Measurements from ENCODE around the gene SLC22A3. TPM values are rescaled to one million over a fixed set of nuclear protein-coding genes. Genes with fewer than 3 reads are reported as not detected.

Gene SLC22A3
- total and polyA plus RNA-seq, 2 of the 4 experiments (the other 2 are of a cell fraction) = not detected

GRCh38 chr6:160312900-160313299 is 35.3 kb upstream of the SLC22A3 start:
- H3K4me2 ChIP-seq (ENCODE audit: low read depth, low read length) = no peak overlapping the region
- H4K8ac ChIP-seq (ENCODE audit: low read depth in 2 of 2, low read length in 2 of 2) = no peak overlapping the region
- no peak overlapping the region for H2AK9ac ChIP-seq (replicated peaks; ENCODE audit: low read depth, low read length, poor library complexity)
- ATAC-seq (ENCODE audit: low read depth) (no peak), DNase-seq (no peak)
- no peak overlapping the region for H2AFZ ChIP-seq (replicated peaks; ENCODE audit: low read length, poor library complexity)
- no peak overlapping the region for H3K56ac ChIP-seq (ENCODE audit: extremely low read depth, insufficient read depth, low read length)
- no peak overlapping the region for H3K4ac ChIP-seq (ENCODE audit: low read depth, low read length)
- H3K9me1 ChIP-seq (ENCODE audit: insufficient read depth, low read length) = no peaks in the 10 kb centered on the region
- H4K20me1 ChIP-seq (ENCODE audit: insufficient read depth, low read length) = no peaks in the 10 kb centered on the region
- H3K14ac ChIP-seq (replicated peaks; ENCODE audit: low read depth, low read length) = no peak overlapping the region
- H3K9me3 ChIP-seq (ENCODE audit: control insufficient read depth, insufficient read depth, low read length) = peaks cover 7% of the 10 kb centered on the region
- no peak overlapping the region for H2AK5ac ChIP-seq (ENCODE audit: low read depth, low read length)
- dilution Hi-C loops (cut with HindIII; ENCODE audit: low sequenced_read_pairs, unreplicated experiment) = no loop called here
- WGBS, 2 experiments (ENCODE audit: extremely low coverage in 2 of 2, insufficient read length in 1 of 2) = no CpG with 5 or more reads among the region's 2 CpGs
- H3K27me3 ChIP-seq (ENCODE audit: control insufficient read depth, insufficient read depth, low read length) = no peaks in the 10 kb centered on the region
- H3K18ac ChIP-seq (ENCODE audit: low read depth, low read length) = no peak overlapping the region
- intact Hi-C loops (cut with micrococcal nuclease) = no loop called here
- H3K27ac ChIP-seq (ENCODE audit: insufficient read depth, low read length) = no peak overlapping the region
- POLR2A ChIA-PET (ENCODE audit: unreplicated experiment) = no interaction called here
- H3K23ac ChIP-seq (ENCODE audit: low read depth, low read length) = no peak overlapping the region
- no peaks in the 10 kb centered on the region for H3K79me1 ChIP-seq (ENCODE audit: low read depth in 1 of 2, low read length in 2 of 2)
- no peak overlapping the region for H2BK15ac ChIP-seq (ENCODE audit: low read depth, low read length)
- TF ChIP-seq CHD1 (IDR thresholded peaks at IDR 0.05; ENCODE audit: low read depth, low read length) (no peak), ELK1 (IDR thresholded peaks at IDR 0.05; ENCODE audit: borderline replicate concordance, low read depth, low read length) (no peak), MAFK (IDR thresholded peaks at IDR 0.05; ENCODE audit: low read depth, low read length) (no peak), NFE2L2 (IDR thresholded peaks at IDR 0.05; ENCODE audit: low read depth, low read length) (no peak), RCOR1 (IDR thresholded peaks at IDR 0.05; ENCODE audit: insufficient replicate concordance, low read length) (no peak), BHLHE40 (IDR thresholded peaks at IDR 0.05; ENCODE audit: low read depth, low read length) (no peak), POLR2A (IDR thresholded peaks at IDR 0.05; ENCODE audit: low read depth, low read length) (no peak), RAD21 (IDR thresholded peaks at IDR 0.05; ENCODE audit: low read length) (no peak), MXI1 (IDR thresholded peaks at IDR 0.05; ENCODE audit: borderline replicate concordance, low read depth, low read length) (no peak), SMC3 (IDR thresholded peaks at IDR 0.05; ENCODE audit: low read depth, low read length) (no peak), MAZ (IDR thresholded peaks at IDR 0.05; ENCODE audit: borderline replicate concordance, low read depth, low read length) (no peak), CEBPB (IDR thresholded peaks at IDR 0.05; ENCODE audit: low read depth, low read length) (no peak), USF2 (IDR thresholded peaks at IDR 0.05; ENCODE audit: low read depth, low read length) (no peak), FOS (IDR thresholded peaks at IDR 0.05; ENCODE audit: low read depth, low read length) (no peak), RFX5 (IDR thresholded peaks at IDR 0.05; ENCODE audit: low read depth, low read length) (no peak), CTCF (conservative IDR thresholded peaks at IDR 0.05; ENCODE audit: low read depth, low read length) (no peak)
- H2BK20ac ChIP-seq (ENCODE audit: low read depth, low read length) = no peak overlapping the region
- no peak overlapping the region for H3K4me3 ChIP-seq (ENCODE audit: insufficient read depth, low read depth, low read length)
- no peaks in the 10 kb centered on the region for H3K36me3 ChIP-seq (ENCODE audit: control insufficient read depth, insufficient read depth, low read length)
- H4K5ac ChIP-seq (ENCODE audit: low read depth, low read length) = no peak overlapping the region
- H3K4me1 ChIP-seq (ENCODE audit: control insufficient read depth, insufficient read depth, low read length) = no peaks in the 10 kb centered on the region
- CTCF ChIA-PET = no interaction called here
- H2BK5ac ChIP-seq (ENCODE audit: low read depth, low read length, poor library complexity, severe bottlenecking) = no peak overlapping the region
- in situ Hi-C loops (cut with MboI; ENCODE audit: low sequenced_read_pairs) = no loop called here
- no peak overlapping the region for H2BK120ac ChIP-seq (ENCODE audit: low read depth, low read length)
- no peak overlapping the region for H4K91ac ChIP-seq (ENCODE audit: insufficient read depth, low read depth, low read length)
- no TSS peak for BruUV-seq (replicated peaks)
- no peak overlapping the region for H3K9ac ChIP-seq (ENCODE audit: low read depth, low read length)
